Breast epithelium (tissue), 4 donors: ENCODE data around the gene GFOD1. TPM values are rescaled to one million over a fixed set of nuclear protein-coding genes. Genes with fewer than 3 reads are reported as not detected.

Experiments used
- DNase-seq, 2 donors: peaks; one replicate each; pipeline ENCODE4 v3.0.0-alpha.2; 2019; ENCODE audit warnings: low spot score in 2 of 2
- H3K27ac ChIP-seq, 2 donors: fragments of 200-600 bp; sonication (generic) in 1 of 2; one replicate each; pipeline ENCODE4 v1.5.1; 2016 to 2019; ENCODE audit warnings: mild to moderate bottlenecking in 1 of 2
- H3K27me3 ChIP-seq, 2 donors: fragments of 200-600 bp; sonication (generic) in 1 of 2; one replicate each; pipeline versions ENCODE4 v1.5.1 to v1.6.0; 2017 to 2019; ENCODE audit warnings: control low read depth in 1 of 2, mild to moderate bottlenecking in 1 of 2
- H3K36me3 ChIP-seq: fragments of 200-600 bp; one replicate; pipeline ENCODE4 v1.5.1; 2019
- H3K4me1 ChIP-seq, 2 donors: fragments of 200-600 bp; sonication (generic); one replicate each; pipeline ENCODE4 v1.5.1; 2016 to 2019; ENCODE audit warnings: control low read depth in 1 of 2
- H3K4me3 ChIP-seq, 3 donors: fragments of 200-600 bp; sonication (generic); 1 replicate in 2 of 3; 2 replicates in 1 of 3; pipeline ENCODE4 v1.5.1; 2016 to 2019; ENCODE audit warnings: mild to moderate bottlenecking in 3 of 3, moderate library complexity in 2 of 3
- H3K9me3 ChIP-seq, 2 donors: fragments of 200-600 bp; sonication (generic) in 1 of 2; one replicate each; pipeline ENCODE4 v1.5.1; 2016 to 2019; ENCODE audit warnings: control low read depth in 1 of 2
- POLR2A ChIP-seq: fragments of 450-650 bp; IDR thresholded peaks from one replicate; pipeline ENCODE4 v1.6.1; 2016; ENCODE audit warnings: antibody characterized with exemption, mild to moderate bottlenecking, moderate library complexity
- POLR2AphosphoS5 ChIP-seq, 3 donors: sonication (generic); formaldehyde crosslinking; IDR thresholded peaks; one replicate each; pipeline ENCODE4 v1.6.1; 2017; ENCODE audit warnings: antibody characterized with exemption in 3 of 3
- intact Hi-C: fragments of 100-400 bp; cut with DNase I; formaldehyde crosslinking; loops from one replicate; pipeline ENCODE4 v1.15.1; 2023; ENCODE audit warnings: low total_unique reads
- total RNA-seq, 3 donors: library from RNA; depleted of rRNA; stranded (reverse); fragments of >200 nt; gene quantifications; one replicate each; pipeline ENCODE4 v1.1.0, GENCODE V29; 2016
- TF ChIP-seq, protein P1 (sequence below), 3 donors: fragments of 450-650 bp; IDR thresholded peaks; one replicate each; pipeline ENCODE4 v1.5.1; 2016 to 2017; ENCODE audit warnings: antibody characterized with exemption in 3 of 3, mild to moderate bottlenecking in 3 of 3, moderate library complexity in 3 of 3

The GFOD1 gene
- total RNA-seq, 3 donors from 2014 or later = 11.6 to 33.3 (median 23.3) TPM

DNA sequence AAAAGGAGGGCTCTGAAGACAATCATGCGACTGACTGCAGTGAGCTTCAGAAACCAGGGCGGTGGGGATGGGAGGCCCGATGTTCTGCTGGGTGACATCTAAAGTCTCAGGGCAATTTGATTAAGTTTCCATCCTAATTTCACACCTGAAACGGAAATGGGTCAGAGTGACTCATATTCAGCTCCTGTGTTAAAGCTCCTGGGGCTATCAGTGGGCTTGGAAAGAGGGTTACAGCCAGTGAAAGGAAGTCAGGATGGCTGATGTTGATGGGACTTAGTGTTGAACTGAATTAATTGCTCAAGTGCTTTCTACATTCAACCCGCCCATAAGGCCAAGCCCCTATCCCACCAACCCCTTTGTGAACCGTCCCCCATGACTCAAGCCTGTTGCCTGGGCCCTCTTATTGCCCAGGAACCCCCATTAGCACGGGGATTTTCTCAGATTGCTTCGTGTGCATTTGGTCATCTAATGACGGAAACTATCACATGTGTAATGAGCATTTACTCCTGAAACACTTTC, 112.0 kb downstream of the GFOD1 start:
- Histone ChIP-seq H3K4me3 (no peak overlapping the region), H3K9me3 (no peaks in the 10 kb centered on the region), H3K36me3 (no peaks in the 10 kb centered on the region), H3K4me1 (no peaks in the 10 kb centered on the region), H3K27me3 (no peaks in the 10 kb centered on the region), H3K27ac (no peak overlapping the region)
- no peak for TF ChIP-seq POLR2A
- TF ChIP-seq, protein P1, sequence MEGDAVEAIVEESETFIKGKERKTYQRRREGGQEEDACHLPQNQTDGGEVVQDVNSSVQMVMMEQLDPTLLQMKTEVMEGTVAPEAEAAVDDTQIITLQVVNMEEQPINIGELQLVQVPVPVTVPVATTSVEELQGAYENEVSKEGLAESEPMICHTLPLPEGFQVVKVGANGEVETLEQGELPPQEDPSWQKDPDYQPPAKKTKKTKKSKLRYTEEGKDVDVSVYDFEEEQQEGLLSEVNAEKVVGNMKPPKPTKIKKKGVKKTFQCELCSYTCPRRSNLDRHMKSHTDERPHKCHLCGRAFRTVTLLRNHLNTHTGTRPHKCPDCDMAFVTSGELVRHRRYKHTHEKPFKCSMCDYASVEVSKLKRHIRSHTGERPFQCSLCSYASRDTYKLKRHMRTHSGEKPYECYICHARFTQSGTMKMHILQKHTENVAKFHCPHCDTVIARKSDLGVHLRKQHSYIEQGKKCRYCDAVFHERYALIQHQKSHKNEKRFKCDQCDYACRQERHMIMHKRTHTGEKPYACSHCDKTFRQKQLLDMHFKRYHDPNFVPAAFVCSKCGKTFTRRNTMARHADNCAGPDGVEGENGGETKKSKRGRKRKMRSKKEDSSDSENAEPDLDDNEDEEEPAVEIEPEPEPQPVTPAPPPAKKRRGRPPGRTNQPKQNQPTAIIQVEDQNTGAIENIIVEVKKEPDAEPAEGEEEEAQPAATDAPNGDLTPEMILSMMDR (IDR thresholded peaks at IDR 0.05) = no peak
- no peak for TF ChIP-seq POLR2AphosphoS5 (IDR thresholded peaks at IDR 0.05)
- intact Hi-C loops = no loop called here
- DNase-seq = no peak

GRCh38 chr6:13373919-13374318, 113.5 kb downstream of the GFOD1 start:
- no peaks in the 10 kb centered on the region for H3K36me3 ChIP-seq
- intact Hi-C loops = no loop called here
- no peak for DNase-seq

DNA sequence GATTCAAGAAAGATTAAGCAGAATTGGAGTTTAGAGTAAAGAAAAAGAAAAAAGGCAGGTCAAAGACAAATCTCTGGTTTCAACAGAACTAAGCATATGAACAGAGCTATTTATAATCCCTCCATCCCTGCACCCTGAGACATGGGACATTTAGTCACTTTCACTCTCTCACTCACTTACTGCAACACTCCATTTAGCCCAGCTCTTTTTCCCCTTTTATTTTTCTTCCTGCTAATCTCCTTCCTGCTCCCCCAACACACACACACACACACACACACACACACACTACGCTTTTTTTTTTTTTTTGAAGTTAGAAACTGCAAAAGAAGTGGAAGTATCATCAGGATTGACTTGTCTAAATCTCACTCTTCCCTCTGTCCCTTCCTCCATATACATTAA, 113.9 kb downstream of the GFOD1 start:
- Histone ChIP-seq H3K36me3 (no peaks in the 10 kb centered on the region), H3K4me3 (no peak overlapping the region), H3K9me3 (no peaks in the 10 kb centered on the region), H3K27ac (no peak overlapping the region), H3K27me3 (no peaks in the 10 kb centered on the region), H3K4me1 (no peaks in the 10 kb centered on the region)
- no peak for DNase-seq
- intact Hi-C loops = no loop called here
- no peak for TF ChIP-seq POLR2AphosphoS5 (IDR thresholded peaks at IDR 0.05)
- TF ChIP-seq, protein P1 (IDR thresholded peaks at IDR 0.05) = no peak
- TF ChIP-seq POLR2A = no peak

More at GRCh38 chr6:13373919-13374318, 113.5 kb downstream of the GFOD1 start:
- H3K4me3 ChIP-seq = no peak overlapping the region
- no peak overlapping the region for H3K27ac ChIP-seq
- TF ChIP-seq POLR2A (no peak), POLR2AphosphoS5 (IDR thresholded peaks at IDR 0.05) (no peak)
- TF ChIP-seq, protein P1 (IDR thresholded peaks at IDR 0.05) = no peak
- H3K4me1 ChIP-seq = no peaks in the 10 kb centered on the region
- no peaks in the 10 kb centered on the region for H3K9me3 ChIP-seq
- H3K27me3 ChIP-seq = no peaks in the 10 kb centered on the region

DNA sequence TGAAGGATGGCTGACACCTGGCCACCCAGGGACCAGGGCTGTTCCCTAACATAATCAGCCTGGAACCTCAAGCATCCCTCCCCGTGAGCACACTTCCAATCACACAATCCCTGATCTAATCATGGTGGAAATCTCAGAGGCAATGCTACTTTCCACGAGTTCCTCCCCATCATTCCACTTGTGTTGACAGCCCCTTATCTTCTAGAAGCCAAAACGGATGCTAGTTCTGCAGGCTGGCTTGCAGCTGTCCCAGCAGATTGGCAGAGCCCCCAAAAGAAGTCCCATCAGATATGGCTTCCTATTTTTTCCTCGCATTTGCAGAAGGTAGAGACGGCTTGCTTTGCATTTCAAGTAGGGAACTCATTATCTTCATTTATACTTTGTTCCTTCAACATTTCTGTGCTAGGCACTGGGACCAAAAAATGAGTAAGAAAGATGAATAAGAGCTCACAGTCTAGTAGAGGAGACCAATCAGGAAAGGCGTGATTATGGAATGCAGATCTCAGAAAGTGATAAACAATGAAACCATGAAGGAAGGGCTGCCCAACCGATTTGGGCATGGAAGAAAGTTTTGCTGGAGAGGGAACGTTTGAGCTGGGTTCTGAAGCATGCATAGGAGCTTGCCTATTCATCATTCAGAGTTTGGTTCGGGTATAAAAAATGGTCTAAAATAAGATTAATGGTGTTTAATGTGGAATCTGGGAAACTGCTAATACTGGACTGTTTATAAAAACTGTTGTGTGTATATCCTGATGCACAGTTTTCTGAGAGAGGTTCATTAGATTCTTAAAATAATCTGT, 114.5 kb downstream of the GFOD1 start:
- no peak overlapping the region for H3K4me3 ChIP-seq
- H3K36me3 ChIP-seq = no peaks in the 10 kb centered on the region
- DNase-seq = no peak
- H3K27me3 ChIP-seq = no peaks in the 10 kb centered on the region
- TF ChIP-seq POLR2A (no peak), POLR2AphosphoS5 (IDR thresholded peaks at IDR 0.05) (no peak)
- TF ChIP-seq, protein P1 (IDR thresholded peaks at IDR 0.05) = no peak
- intact Hi-C loops = no loop called here
- H3K9me3 ChIP-seq = no peaks in the 10 kb centered on the region
- no peak overlapping the region for H3K27ac ChIP-seq
- no peaks in the 10 kb centered on the region for H3K4me1 ChIP-seq

- H3K4me1 ChIP-seq = no peaks in the 10 kb centered on the region
- no peaks in the 10 kb centered on the region for H3K36me3 ChIP-seq
- no peak for DNase-seq
- no peaks in the 10 kb centered on the region for H3K9me3 ChIP-seq
- TF ChIP-seq POLR2AphosphoS5 (IDR thresholded peaks at IDR 0.05) (no peak), POLR2A (no peak)
- TF ChIP-seq, protein P1 (IDR thresholded peaks at IDR 0.05) = no peak
- no peak overlapping the region for H3K4me3 ChIP-seq
- H3K27me3 ChIP-seq = no peaks in the 10 kb centered on the region
- intact Hi-C loops = no loop called here
- no peak overlapping the region for H3K27ac ChIP-seq
Measured at GRCh38 chr6:13372076-13372475, 115.3 kb downstream of the GFOD1 start.
